Activated CD8-positive, alpha-beta T cell treated with anti-CD3 and anti-CD28 coated beads for 36 hours (primary cell): ENCODE measurements around the gene CD300C. TPM values are rescaled to one million over a fixed set of nuclear protein-coding genes. Genes with fewer than 3 reads are reported as not detected.

Experiments
- ATAC-seq: fragments of 200-7000 bp; cut with Tn5 transposase; one replicate; pipeline ENCODE4 v1.10.0; 2021; ENCODE audit warnings: mild to moderate bottlenecking, moderate library complexity
- CTCF ChIA-PET: fragments of 350-600 bp; sonication (Branson Sonifier 250); formaldehyde crosslinking; loops from one replicate; lab custom pipeline; 2021; ENCODE audit warnings: antibody characterized with exemption; lab: Charles Lee
- POLR2A ChIA-PET: fragments of 350-600 bp; sonication (Branson Sonifier 250); formaldehyde crosslinking; loops from one replicate; lab custom pipeline; 2021; ENCODE audit warnings: antibody characterized with exemption; lab: Charles Lee
- DNase-seq: peaks from one replicate; pipeline ENCODE4 v3.0.0-alpha.2; 2020
- H3K27ac Mint-ChIP-seq: one replicate; pipeline ENCODE4 v1.8.0; 2021; ENCODE audit warnings: mild to moderate bottlenecking, mixed read lengths
- H3K27me3 Mint-ChIP-seq: one replicate; pipeline ENCODE4 v1.8.0; 2021; ENCODE audit warnings: mixed read lengths
- H3K36me3 Mint-ChIP-seq: one replicate; pipeline ENCODE4 v1.8.0; 2021; ENCODE audit warnings: low read depth, mixed read lengths
- H3K4me1 Mint-ChIP-seq: one replicate; pipeline ENCODE4 v1.8.0; 2021; ENCODE audit warnings: low read depth, mixed read lengths
- H3K4me3 Mint-ChIP-seq: one replicate; pipeline ENCODE4 v1.8.0; 2021; ENCODE audit warnings: mild to moderate bottlenecking, moderate library complexity, mixed read lengths
- H3K9me3 Mint-ChIP-seq: one replicate; pipeline ENCODE4 v1.8.0; 2021; ENCODE audit warnings: mixed read lengths
- CTCF ChIP-seq: fragments of 200-600 bp; IDR thresholded peaks from one replicate; pipeline ENCODE4 v1.8.0; 2022; ENCODE audit warnings: antibody characterized with exemption, mild to moderate bottlenecking
- intact Hi-C: fragments of 100-400 bp; cut with micrococcal nuclease; formaldehyde crosslinking; loops from one replicate; pipeline ENCODE4 v1.10.0; 2022
- total RNA-seq, 2 experiments: library from RNA; stranded (reverse); gene quantifications; one replicate each; pipeline ENCODE4 v1.2.3, GENCODE V29; 2021

The CD300C gene
- total RNA-seq, 2 experiments from 2014 or later, result not detected

- ChIA-PET POLR2A (no interaction called here), CTCF (no interaction called here)
- Mint-ChIP-seq H3K27ac (no peak overlapping the region), H3K36me3 (no peaks in the 10 kb centered on the region), H3K4me3 (no peak overlapping the region), H3K9me3 (no peaks in the 10 kb centered on the region), H3K27me3 (no peaks in the 10 kb centered on the region), H3K4me1 (peaks cover 4% of the 10 kb centered on the region)
- DNase-seq (no peak), ATAC-seq (no peak)
- intact Hi-C loops, result no loop called here
- TF ChIP-seq CTCF, result no peak
Observed at GRCh38 chr17:74542727-74543383, 3.1 kb downstream of the CD300C start.

- CTCF ChIA-PET, result no interaction called here
- Mint-ChIP-seq H3K27ac (no peak overlapping the region), H3K9me3 (no peaks in the 10 kb centered on the region), H3K36me3 (no peaks in the 10 kb centered on the region), H3K27me3 (no peaks in the 10 kb centered on the region), H3K4me1 (no peaks in the 10 kb centered on the region), H3K4me3 (no peak overlapping the region)
- ATAC-seq, result no peak
- intact Hi-C loops, result no loop called here
- POLR2A ChIA-PET, result interaction anchor here (1.0 kb wide), 1 partner anchor 84 kb away, joined by 3 read pairs; no protein-coding TSS in a partner anchor
- no peak for TF ChIP-seq CTCF
- no peak for DNase-seq
Observed at GRCh38 chr17:74542166-74542565, 3.7 kb downstream of the CD300C start.

GRCh38 chr17:74541176-74542111 is 4.5 kb downstream of the CD300C start:
- Mint-ChIP-seq H3K36me3 (no peaks in the 10 kb centered on the region), H3K27me3 (peaks cover under 1% of the 10 kb centered on the region), H3K9me3 (no peaks in the 10 kb centered on the region), H3K27ac (no peak overlapping the region), H3K4me3 (no peak overlapping the region), H3K4me1 (no peaks in the 10 kb centered on the region)
- DNase-seq (no peak), ATAC-seq (no peak)
- intact Hi-C loops, result no loop called here
- ChIA-PET POLR2A (interaction anchor here (1.0 kb wide), 1 partner anchor 84 kb away, joined by 3 read pairs; no protein-coding TSS in a partner anchor), CTCF (no interaction called here)
- TF ChIP-seq CTCF, result no peak

- Mint-ChIP-seq H3K36me3 (no peaks in the 10 kb centered on the region), H3K4me1 (no peaks in the 10 kb centered on the region), H3K27ac (no peak overlapping the region), H3K9me3 (no peaks in the 10 kb centered on the region), H3K4me3 (no peak overlapping the region), H3K27me3 (peaks cover 4% of the 10 kb centered on the region)
- ChIA-PET CTCF (no interaction called here), POLR2A (no interaction called here)
- no peak for ATAC-seq
- intact Hi-C loops, result loop anchor here (10.0 kb wide), 1 partner anchor 165 kb away; no protein-coding TSS in a partner anchor
- DNase-seq, result no peak
- no peak for TF ChIP-seq CTCF
Observed at GRCh38 chr17:74539281-74539820, 6.6 kb downstream of the CD300C start.
